Osteocyte (in vitro differentiated cells): ENCODE data around the gene MYO15A. TPM values are rescaled to one million over a fixed set of nuclear protein-coding genes. Genes with fewer than 3 reads are reported as not detected.
A peak's percentile ranks its signal among the peaks of the same experiment; 100 is the strongest.

Experiments used
- DNase-seq: peaks from one replicate; pipeline ENCODE4 v3.0.0; 2021; ENCODE audit warnings: mixed read lengths; ENCODE audit not compliant: unreplicated experiment; ENCODE audit errors: extremely low spot score
- H3K27ac Mint-ChIP-seq: one replicate; pipeline ENCODE4 v1.8.0; 2021; ENCODE audit warnings: mild to moderate bottlenecking, mixed read lengths; ENCODE audit not compliant: unreplicated experiment
- H3K27me3 Mint-ChIP-seq: one replicate; pipeline ENCODE4 v1.8.0; 2021; ENCODE audit warnings: mixed read lengths; ENCODE audit not compliant: unreplicated experiment
- H3K36me3 Mint-ChIP-seq: one replicate; pipeline ENCODE4 v1.8.0; 2021; ENCODE audit warnings: mixed read lengths; ENCODE audit not compliant: unreplicated experiment
- H3K4me1 Mint-ChIP-seq: one replicate; pipeline ENCODE4 v1.8.0; 2021; ENCODE audit warnings: mixed read lengths; ENCODE audit not compliant: unreplicated experiment
- H3K4me3 Mint-ChIP-seq: one replicate; pipeline ENCODE4 v1.8.0; 2021; ENCODE audit warnings: mild to moderate bottlenecking, moderate library complexity, mixed read lengths; ENCODE audit not compliant: unreplicated experiment
- H3K9me3 Mint-ChIP-seq: one replicate; pipeline ENCODE4 v1.8.0; 2021; ENCODE audit warnings: mixed read lengths; ENCODE audit not compliant: unreplicated experiment
- total RNA-seq: library from RNA; stranded (reverse); gene quantifications from 2 replicates; pipeline ENCODE4 v1.2.1, GENCODE V29; 2021
- TF ChIP-seq, protein P1 (sequence below): fragments of 200-600 bp; sonication (generic); IDR thresholded peaks from 2 replicates; pipeline ENCODE4 v1.5.0; 2021; ENCODE audit warnings: antibody characterized with exemption, mild to moderate bottlenecking, moderate library complexity

The MYO15A gene
- total RNA-seq, 1 donor from 2014 or later, result 0.21 TPM

- no peak overlapping the region for H3K27ac Mint-ChIP-seq
- H3K4me1 Mint-ChIP-seq, result peaks cover 11% of the 10 kb centered on the region
- no peaks in the 10 kb centered on the region for H3K27me3 Mint-ChIP-seq
- H3K9me3 Mint-ChIP-seq, result no peaks in the 10 kb centered on the region
- DNase-seq, result no peak
- no peak overlapping the region for H3K4me3 Mint-ChIP-seq
- TF ChIP-seq, protein P1, sequence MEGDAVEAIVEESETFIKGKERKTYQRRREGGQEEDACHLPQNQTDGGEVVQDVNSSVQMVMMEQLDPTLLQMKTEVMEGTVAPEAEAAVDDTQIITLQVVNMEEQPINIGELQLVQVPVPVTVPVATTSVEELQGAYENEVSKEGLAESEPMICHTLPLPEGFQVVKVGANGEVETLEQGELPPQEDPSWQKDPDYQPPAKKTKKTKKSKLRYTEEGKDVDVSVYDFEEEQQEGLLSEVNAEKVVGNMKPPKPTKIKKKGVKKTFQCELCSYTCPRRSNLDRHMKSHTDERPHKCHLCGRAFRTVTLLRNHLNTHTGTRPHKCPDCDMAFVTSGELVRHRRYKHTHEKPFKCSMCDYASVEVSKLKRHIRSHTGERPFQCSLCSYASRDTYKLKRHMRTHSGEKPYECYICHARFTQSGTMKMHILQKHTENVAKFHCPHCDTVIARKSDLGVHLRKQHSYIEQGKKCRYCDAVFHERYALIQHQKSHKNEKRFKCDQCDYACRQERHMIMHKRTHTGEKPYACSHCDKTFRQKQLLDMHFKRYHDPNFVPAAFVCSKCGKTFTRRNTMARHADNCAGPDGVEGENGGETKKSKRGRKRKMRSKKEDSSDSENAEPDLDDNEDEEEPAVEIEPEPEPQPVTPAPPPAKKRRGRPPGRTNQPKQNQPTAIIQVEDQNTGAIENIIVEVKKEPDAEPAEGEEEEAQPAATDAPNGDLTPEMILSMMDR, result no peak
- peaks cover under 1% of the 10 kb centered on the region for H3K36me3 Mint-ChIP-seq
Observed at GRCh38 chr17:18179804-18180203, 71.2 kb downstream of the MYO15A start.

GRCh38 chr17:18181358-18181757 is 72.8 kb downstream of the MYO15A start:
- no peaks in the 10 kb centered on the region for H3K9me3 Mint-ChIP-seq
- no peak for DNase-seq
- H3K36me3 Mint-ChIP-seq, result peaks cover 2% of the 10 kb centered on the region
- peaks cover 26% of the 10 kb centered on the region for H3K4me1 Mint-ChIP-seq
- H3K4me3 Mint-ChIP-seq, result no peak overlapping the region
- no peak overlapping the region for H3K27ac Mint-ChIP-seq
- H3K27me3 Mint-ChIP-seq, result no peaks in the 10 kb centered on the region
- TF ChIP-seq, protein P1, result no peak

DNA sequence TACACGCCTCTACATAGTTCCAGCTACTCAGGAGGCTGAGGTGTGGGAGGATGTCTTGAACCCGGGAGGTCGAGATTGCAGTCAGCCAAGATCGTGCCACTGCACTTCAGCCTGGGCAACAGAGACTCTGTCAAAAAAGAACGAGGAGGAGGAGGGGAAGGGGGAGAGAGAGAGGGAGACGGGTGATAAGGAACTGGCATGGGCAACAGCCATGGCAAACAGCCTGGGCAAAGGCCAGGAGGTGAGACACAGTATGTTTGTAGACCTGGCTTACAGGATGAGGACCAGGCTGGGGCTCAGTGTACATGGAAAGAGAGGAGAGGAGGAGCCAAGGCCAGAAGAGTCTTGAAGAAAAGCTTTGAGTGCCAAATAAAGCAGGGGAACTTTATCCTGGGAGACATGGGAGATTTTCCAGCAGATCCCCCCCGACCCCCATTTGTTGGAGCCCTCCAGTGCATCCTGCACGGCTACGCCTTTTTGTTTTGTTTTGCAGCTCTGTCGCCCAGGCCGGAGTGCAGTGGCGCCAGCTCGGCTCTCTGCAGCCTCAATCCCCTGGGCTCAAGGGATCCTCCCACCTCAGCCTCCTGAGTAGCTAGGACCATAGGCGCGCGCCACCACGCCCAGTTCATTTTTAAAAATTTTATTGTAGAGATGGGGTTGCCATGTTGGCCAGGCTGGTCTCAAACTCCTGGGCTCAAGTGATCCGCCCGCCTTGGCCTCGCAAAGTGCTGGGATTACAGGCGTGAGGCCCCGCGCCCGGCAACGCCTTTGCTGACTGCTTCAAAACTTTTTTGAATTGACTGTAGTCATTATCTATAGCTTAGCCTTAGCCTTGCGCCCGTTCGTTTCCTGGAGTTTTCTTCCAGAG is 73.8 kb downstream of the MYO15A start:
- Mint-ChIP-seq H3K4me1 (peaks cover 36% of the 10 kb centered on the region), H3K27ac (peak overlapping the region; percentile 99)

GRCh38 chr17:18182978-18183333 is 74.4 kb downstream of the MYO15A start:
- Mint-ChIP-seq H3K4me3 (peak overlapping the region; percentile 89), H3K4me1 (peaks cover 42% of the 10 kb centered on the region), H3K27me3 (no peaks in the 10 kb centered on the region), H3K27ac (peak overlapping the region; percentile 99), H3K9me3 (no peaks in the 10 kb centered on the region), H3K36me3 (peaks cover 7% of the 10 kb centered on the region)
- peak; percentile 95 for DNase-seq
- TF ChIP-seq, protein P1, result no peak

More for the DNA sequence above, 73.8 kb downstream of the MYO15A start:
- Mint-ChIP-seq H3K27me3 (no peaks in the 10 kb centered on the region), H3K36me3 (peaks cover 2% of the 10 kb centered on the region), H3K9me3 (no peaks in the 10 kb centered on the region), H3K4me3 (peak overlapping the region; percentile 89)
- TF ChIP-seq, protein P1, result no peak
- no peak for DNase-seq

DNA sequence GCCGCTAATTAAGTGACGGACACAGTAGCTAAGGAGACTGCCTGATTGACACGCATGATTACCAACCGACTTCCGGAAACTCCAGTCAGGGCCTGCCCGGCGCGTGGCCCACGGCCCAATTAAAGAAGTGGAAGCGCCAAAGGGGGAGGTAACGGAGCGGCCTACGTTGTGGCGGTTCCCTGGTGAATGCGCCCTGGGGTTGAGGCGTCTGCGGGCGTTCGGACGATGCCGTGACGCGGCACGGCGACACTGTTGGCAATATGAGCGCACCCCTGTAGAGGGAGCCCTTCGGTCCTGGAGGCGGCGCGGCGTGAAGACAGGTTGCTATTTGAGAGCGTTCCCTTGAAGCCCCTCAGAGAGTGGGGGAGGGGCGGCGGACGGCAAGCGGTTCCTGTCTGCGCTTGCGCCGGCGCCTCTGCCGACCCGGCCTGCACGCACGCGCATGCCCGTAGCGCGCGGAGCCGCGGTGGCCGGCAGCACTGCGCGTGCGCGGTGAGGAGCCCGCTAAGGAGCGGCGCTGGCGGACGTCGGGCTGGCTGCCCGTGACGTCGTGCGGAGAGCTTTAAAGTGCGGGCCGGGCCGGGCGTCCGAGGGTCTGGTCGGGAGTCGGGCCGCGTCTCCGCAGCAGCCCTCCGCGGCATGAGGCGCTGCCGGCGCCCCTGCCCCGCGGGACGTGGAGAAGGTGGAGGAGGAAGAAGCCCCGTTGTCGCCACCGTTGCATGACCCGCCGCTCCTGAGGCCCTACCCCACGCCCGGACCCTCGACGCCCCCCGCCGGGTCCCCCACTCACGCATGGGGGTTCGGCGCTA is 75.0 kb downstream of the MYO15A start, which contains the start of gene ALKBH5:
Gene ALKBH5 (plus strand): TSS at position 495 of the 809 bp plus-strand sequence. CDS start 416 bp downstream, outside the sequence.
- Mint-ChIP-seq H3K4me3 (peak within 1 kb of the TSS; percentile 89), H3K27me3 (no peaks in the 10 kb centered on the region), H3K9me3 (no peaks in the 10 kb centered on the region), H3K36me3 (peaks cover 12% of the 10 kb centered on the region), H3K4me1 (peaks cover 48% of the 10 kb centered on the region), H3K27ac (peak within 1 kb of the TSS; percentile 99)
- peak; percentile 99 for DNase-seq
- TF ChIP-seq, protein P1, result peak; percentile 46
